Aorta (tissue), 5 donors: ENCODE results near the gene EXD3. TPM values are rescaled to one million over a fixed set of nuclear protein-coding genes. Genes with fewer than 3 reads are reported as not detected.

Experiments used
- ATAC-seq: fragments of 200-7000 bp; cut with Tn5 transposase; one replicate; pipeline ENCODE4 v1.9.1; 2022; ENCODE audit warnings: moderate library complexity; ENCODE audit not compliant: low FRiP score
- DNase-seq, 2 donors: peaks; one replicate each; pipeline ENCODE4 v3.0.0-alpha.2; 2020
- H3K27ac ChIP-seq, 2 donors: one replicate each; pipeline ENCODE4 v1.5.1; 2013; ENCODE audit warnings: low read length in 2 of 2, mild to moderate bottlenecking in 2 of 2, moderate library complexity in 2 of 2, control low read depth in 1 of 2, inconsistent platforms in 1 of 2, low read depth in 1 of 2
- H3K27me3 ChIP-seq, 2 donors: one replicate each; pipeline ENCODE4 v1.6.1; 2013; ENCODE audit warnings: control low read depth in 1 of 2, low read length in 1 of 2, mild to moderate bottlenecking in 1 of 2, moderate library complexity in 1 of 2; ENCODE audit not compliant: insufficient read depth in 2 of 2, control insufficient read depth in 1 of 2
- H3K36me3 ChIP-seq, 2 donors: one replicate each; pipeline ENCODE4 v1.6.1; 2013; ENCODE audit warnings: control low read depth in 1 of 2, low read length in 1 of 2, mild to moderate bottlenecking in 1 of 2; ENCODE audit not compliant: insufficient read depth in 2 of 2, control insufficient read depth in 1 of 2
- H3K4me1 ChIP-seq, 2 donors: one replicate each; pipeline ENCODE4 v1.6.1; 2013; ENCODE audit warnings: low read length in 2 of 2, control low read depth in 1 of 2, mild to moderate bottlenecking in 1 of 2, moderate library complexity in 1 of 2; ENCODE audit not compliant: insufficient read depth in 2 of 2, control insufficient read depth in 1 of 2
- H3K4me3 ChIP-seq, 2 donors: one replicate each; pipeline ENCODE4 v1.5.1; 2013; ENCODE audit warnings: low read length in 2 of 2, control low read depth in 1 of 2, mild to moderate bottlenecking in 1 of 2
- H3K9me3 ChIP-seq: one replicate; pipeline ENCODE4 v1.6.1; 2013; ENCODE audit warnings: mild to moderate bottlenecking, low read length; ENCODE audit not compliant: control insufficient read depth
- WGBS, 2 donors: extraction: QIAGEN DNeasy Blood & Tissue Kit; methylation state at CpG; one replicate each; pipeline ENCODE4 v1.1.7; 2013; 5-methylcytosine and 5-hydroxymethylcytosine counted together
- intact Hi-C, 2 donors: fragments of 100-400 bp; cut with DNase I; formaldehyde crosslinking; loops; one replicate each; pipeline versions ENCODE4 v1.14.2 to v1.15.0; 2022
- polyA plus RNA-seq, 2 donors: library from polyadenylated mRNA; stranded (reverse); fragments of 200-250 nt; gene quantifications; one replicate each; pipeline ENCODE4 v1.2.3, GENCODE V29; 2013
- total RNA-seq, 2 donors: library from RNA; stranded (reverse); fragmentation: NEBNext Ultra II Directional; extraction: Animal tissue kit (Norgen Biotek cat#: 25700); gene quantifications; one replicate each; pipeline ENCODE4 v1.2.1, GENCODE V29; 2021
- donor health status: healthy with polysubstance abuse.
- donor health status: Bipolar disorder and iron deficiency.
- donor health status: DM: no; HTN: no; CAD: no.
- donor health status: DM: no; HTN: no; CAD: no.
- donor health status: DM: yes; HTN: yes; CAD: no.

EXD3 gene
- total and polyA plus RNA-seq, 4 donors: 15.9 to 96.8 (median 30.0) TPM

GRCh38 chr9:137396634-137397367 is 26.2 kb downstream of the EXD3 start:
- Histone ChIP-seq H3K4me1 (no peaks in the 10 kb centered on the region), H3K4me3 (no peak overlapping the region), H3K27ac (no peak overlapping the region), H3K36me3 (peaks cover 0 to 2% of the 10 kb centered on the region in 2 donors), H3K9me3 (no peaks in the 10 kb centered on the region), H3K27me3 (no peaks in the 10 kb centered on the region)
- intact Hi-C loops: no loop called here
- 91 to 95% methylated on average over 26 of the region's 26 CpGs for WGBS, 2 donors
- DNase-seq: no peak
- peak; percentile 24 for ATAC-seq

- DNase-seq: no peak
- H3K27me3 ChIP-seq: no peaks in the 10 kb centered on the region
- no peaks in the 10 kb centered on the region for H3K4me1 ChIP-seq
- ATAC-seq: no peak
- H3K9me3 ChIP-seq: no peaks in the 10 kb centered on the region
- WGBS, 2 donors: 89 to 93% methylated on average over 15 of the region's 15 CpGs
- H3K4me3 ChIP-seq: no peak overlapping the region
- peaks cover 0 to 2% of the 10 kb centered on the region in 2 donors for H3K36me3 ChIP-seq
- H3K27ac ChIP-seq: no peak overlapping the region
- intact Hi-C loops: no loop called here
These were observed 26.7 kb downstream of the EXD3 start for GRCh38 chr9:137396227-137396626.

DNA sequence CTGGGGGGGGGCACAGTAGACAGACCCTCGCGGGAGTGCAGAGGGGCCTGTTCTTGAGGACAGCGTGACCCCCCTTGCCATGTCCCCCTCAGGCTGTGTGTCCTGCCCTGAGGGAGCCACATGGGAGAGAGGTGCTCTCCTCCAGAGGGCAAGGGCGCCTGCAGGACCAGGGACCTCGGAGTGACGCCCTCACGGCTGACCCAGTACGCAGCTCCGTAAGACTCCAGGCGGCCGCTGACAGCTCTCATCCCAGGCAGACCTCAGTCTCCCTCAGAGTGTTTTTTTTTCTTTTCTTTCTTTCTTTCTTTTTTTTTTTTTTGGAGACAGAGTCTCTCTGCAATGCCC is 27.3 kb downstream of the EXD3 start:
- H3K36me3 ChIP-seq: peaks cover 0 to 2% of the 10 kb centered on the region in 2 donors
- no peaks in the 10 kb centered on the region for H3K27me3 ChIP-seq
- no peaks in the 10 kb centered on the region for H3K4me1 ChIP-seq
- ATAC-seq: no peak
- H3K27ac ChIP-seq: no peak overlapping the region
- intact Hi-C loops: no loop called here
- H3K9me3 ChIP-seq: no peaks in the 10 kb centered on the region
- WGBS, 2 donors: 79 to 83% methylated on average over 11 of the region's 11 CpGs
- H3K4me3 ChIP-seq: no peak overlapping the region
- DNase-seq: no peak

- no peak overlapping the region for H3K4me3 ChIP-seq
- WGBS, 2 donors: 85 to 88% methylated on average over 36 of the region's 36 CpGs
- H3K4me1 ChIP-seq: no peaks in the 10 kb centered on the region
- peaks cover 0 to 2% of the 10 kb centered on the region in 2 donors for H3K36me3 ChIP-seq
- no peaks in the 10 kb centered on the region for H3K9me3 ChIP-seq
- intact Hi-C loops: no loop called here
- ATAC-seq (no peak), DNase-seq (peak in 1 of 2 donors; percentile 69)
- no peak overlapping the region for H3K27ac ChIP-seq
- no peaks in the 10 kb centered on the region for H3K27me3 ChIP-seq
These were observed 27.9 kb downstream of the EXD3 start for GRCh38 chr9:137394866-137395665.

- Histone ChIP-seq H3K36me3 (peaks cover 0 to 2% of the 10 kb centered on the region in 2 donors), H3K4me3 (no peak overlapping the region), H3K4me1 (no peaks in the 10 kb centered on the region), H3K27ac (no peak overlapping the region), H3K27me3 (no peaks in the 10 kb centered on the region), H3K9me3 (no peaks in the 10 kb centered on the region)
- ATAC-seq: no peak
- 90 to 95% methylated on average over 23 to 28 of the region's 28 CpGs for WGBS, 2 donors
- intact Hi-C loops: no loop called here
- DNase-seq: no peak
These were observed 29.5 kb downstream of the EXD3 start for GRCh38 chr9:137393176-137394150.

- no peaks in the 10 kb centered on the region for H3K9me3 ChIP-seq
- H3K27me3 ChIP-seq: no peaks in the 10 kb centered on the region
- DNase-seq (no peak), ATAC-seq (no peak)
- no peak overlapping the region for H3K4me3 ChIP-seq
- intact Hi-C loops: no loop called here
- 96% methylated on average over 20 to 23 of the region's 23 CpGs for WGBS, 2 donors
- no peaks in the 10 kb centered on the region for H3K4me1 ChIP-seq
- no peak overlapping the region for H3K27ac ChIP-seq
- peaks cover 0 to 2% of the 10 kb centered on the region in 2 donors for H3K36me3 ChIP-seq
These were observed 30.5 kb downstream of the EXD3 start for GRCh38 chr9:137392232-137393007.

- no peaks in the 10 kb centered on the region for H3K4me1 ChIP-seq
- intact Hi-C loops: no loop called here
- peaks cover 0 to 2% of the 10 kb centered on the region in 2 donors for H3K36me3 ChIP-seq
- ATAC-seq: no peak
- H3K27me3 ChIP-seq: no peaks in the 10 kb centered on the region
- no peaks in the 10 kb centered on the region for H3K9me3 ChIP-seq
- no peak overlapping the region for H3K4me3 ChIP-seq
- WGBS, 2 donors: 88% methylated on average over 22 of the region's 22 CpGs
- DNase-seq: no peak
- H3K27ac ChIP-seq: no peak overlapping the region
These were observed 31.6 kb downstream of the EXD3 start for GRCh38 chr9:137391411-137391754.
